Measurements from ENCODE around the gene ARNT2. TPM values are rescaled to one million over a fixed set of nuclear protein-coding genes. Genes with fewer than 3 reads are reported as not detected.

ARNT2 gene
- total RNA-seq, 1 experiment from 2014 or later = not detected

DNA sequence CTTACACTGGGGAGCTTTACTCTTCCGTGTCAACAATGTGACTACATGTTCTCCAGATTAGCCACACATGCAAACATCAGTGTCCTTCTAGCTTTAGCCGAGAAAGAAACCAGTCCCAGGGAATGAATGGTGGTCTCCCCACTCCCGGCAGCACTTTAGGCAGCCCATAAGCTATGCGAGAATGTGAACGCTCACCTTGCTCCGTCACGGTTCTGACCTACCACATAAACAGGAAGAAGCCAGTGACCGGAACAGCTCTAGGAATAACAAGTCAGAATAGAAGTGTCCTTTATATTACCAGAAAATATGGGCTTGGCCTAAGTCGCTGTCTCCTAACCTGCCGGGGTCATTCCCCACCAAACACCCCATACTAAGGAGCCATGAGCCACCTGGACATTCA is 192.9 kb downstream of the ARNT2 start:
- no peak overlapping the region for H3K4me3 ChIP-seq (ENCODE audit: low read length)
- no peak overlapping the region for H2AFZ ChIP-seq (ENCODE audit: low read length)
- no peaks in the 10 kb centered on the region for H3K4me1 ChIP-seq (ENCODE audit: low read length)
- H3K79me2 ChIP-seq (ENCODE audit: low read length) = no peaks in the 10 kb centered on the region
- no peaks in the 10 kb centered on the region for H3K9me3 ChIP-seq (ENCODE audit: low read length)
- no peak overlapping the region for H3K27ac ChIP-seq (ENCODE audit: low read length)
- no peaks in the 10 kb centered on the region for H3K9me2 ChIP-seq (replicated peaks; ENCODE audit: insufficient read depth, low read length)
- H3K36me3 ChIP-seq (ENCODE audit: insufficient read depth, low read length) = no peaks in the 10 kb centered on the region
- H3K27me3 ChIP-seq (ENCODE audit: low read length) = no peaks in the 10 kb centered on the region
- H4K20me1 ChIP-seq (ENCODE audit: insufficient read depth, low read depth, low read length) = no peaks in the 10 kb centered on the region
- H3K4me2 ChIP-seq (ENCODE audit: low read depth, low read length, poor library complexity, severe bottlenecking) = no peak overlapping the region
- H3K9ac ChIP-seq (ENCODE audit: low read length) = no peak overlapping the region
- no peak for DNase-seq

DNA sequence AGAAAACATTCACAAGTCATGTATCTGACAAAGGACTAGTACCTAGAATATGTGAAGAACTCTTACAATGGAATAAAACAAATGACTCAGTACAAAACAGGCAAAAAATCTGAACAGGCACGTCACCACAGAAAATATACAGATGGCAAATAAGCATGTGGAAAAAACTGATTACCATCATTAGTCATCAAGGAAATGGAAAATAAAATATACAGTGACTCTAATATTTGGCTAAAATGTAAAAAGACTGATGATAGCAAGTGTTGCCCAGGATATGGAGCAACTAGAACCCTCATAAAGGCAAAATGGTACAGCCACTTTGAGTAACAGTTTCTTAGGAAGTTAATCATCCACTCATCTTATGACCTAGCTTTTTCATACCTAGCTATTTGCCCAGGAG is 195.2 kb downstream of the ARNT2 start:
- Histone ChIP-seq H4K20me1 (ENCODE audit: insufficient read depth, low read depth, low read length) (no peaks in the 10 kb centered on the region), H3K9me2 (replicated peaks; ENCODE audit: insufficient read depth, low read length) (no peaks in the 10 kb centered on the region)

DNA sequence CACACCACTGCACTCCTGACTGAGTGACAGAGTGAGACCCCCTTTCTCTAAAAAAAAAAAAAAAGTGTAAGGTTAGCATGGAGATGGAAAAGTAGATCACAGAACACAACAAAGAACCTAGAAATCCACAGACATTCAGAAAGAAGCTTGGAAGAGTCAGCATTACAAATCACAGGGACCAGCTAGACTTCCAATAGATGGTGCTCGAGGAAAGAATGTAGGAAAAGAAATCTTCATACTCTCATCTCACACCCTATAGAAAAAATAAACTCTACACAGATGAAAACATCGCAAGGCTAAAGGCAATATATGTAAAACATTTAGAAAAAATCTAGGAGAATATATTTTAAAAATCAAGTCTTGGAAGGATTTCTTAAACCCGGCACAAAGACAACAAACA is 196.4 kb downstream of the ARNT2 start:
- no peak overlapping the region for H2AFZ ChIP-seq (ENCODE audit: low read length)
- no peaks in the 10 kb centered on the region for H4K20me1 ChIP-seq (ENCODE audit: insufficient read depth, low read depth, low read length)
- no peak overlapping the region for H3K9ac ChIP-seq (ENCODE audit: low read length)
- no peaks in the 10 kb centered on the region for H3K9me3 ChIP-seq (ENCODE audit: low read length)
- H3K79me2 ChIP-seq (ENCODE audit: low read length) = no peaks in the 10 kb centered on the region
- no peak overlapping the region for H3K27ac ChIP-seq (ENCODE audit: low read length)
- H3K9me2 ChIP-seq (replicated peaks; ENCODE audit: insufficient read depth, low read length) = no peaks in the 10 kb centered on the region
- DNase-seq = no peak
- no peaks in the 10 kb centered on the region for H3K36me3 ChIP-seq (ENCODE audit: insufficient read depth, low read length)
- H3K27me3 ChIP-seq (ENCODE audit: low read length) = no peaks in the 10 kb centered on the region
- H3K4me1 ChIP-seq (ENCODE audit: low read length) = no peaks in the 10 kb centered on the region
- no peak overlapping the region for H3K4me2 ChIP-seq (ENCODE audit: low read depth, low read length, poor library complexity, severe bottlenecking)
- no peak overlapping the region for H3K4me3 ChIP-seq (ENCODE audit: low read length)

More for the DNA sequence above, 195.2 kb downstream of the ARNT2 start:
- Histone ChIP-seq H3K4me2 (ENCODE audit: low read depth, low read length, poor library complexity, severe bottlenecking) (no peak overlapping the region), H3K27me3 (ENCODE audit: low read length) (no peaks in the 10 kb centered on the region), H3K9me3 (ENCODE audit: low read length) (no peaks in the 10 kb centered on the region), H3K36me3 (ENCODE audit: insufficient read depth, low read length) (no peaks in the 10 kb centered on the region), H3K27ac (ENCODE audit: low read length) (no peak overlapping the region), H3K79me2 (ENCODE audit: low read length) (no peaks in the 10 kb centered on the region), H3K9ac (ENCODE audit: low read length) (no peak overlapping the region), H2AFZ (ENCODE audit: low read length) (no peak overlapping the region), H3K4me1 (ENCODE audit: low read length) (no peaks in the 10 kb centered on the region), H3K4me3 (ENCODE audit: low read length) (no peak overlapping the region)
- no peak for DNase-seq

- H3K4me2 ChIP-seq (ENCODE audit: low read depth, low read length, poor library complexity, severe bottlenecking) = no peak overlapping the region
- DNase-seq = no peak
- H3K36me3 ChIP-seq (ENCODE audit: insufficient read depth, low read length) = no peaks in the 10 kb centered on the region
- no peaks in the 10 kb centered on the region for H4K20me1 ChIP-seq (ENCODE audit: insufficient read depth, low read depth, low read length)
- no peaks in the 10 kb centered on the region for H3K4me1 ChIP-seq (ENCODE audit: low read length)
- no peaks in the 10 kb centered on the region for H3K27me3 ChIP-seq (ENCODE audit: low read length)
- no peak overlapping the region for H3K4me3 ChIP-seq (ENCODE audit: low read length)
- no peak overlapping the region for H2AFZ ChIP-seq (ENCODE audit: low read length)
- no peak overlapping the region for H3K27ac ChIP-seq (ENCODE audit: low read length)
- no peaks in the 10 kb centered on the region for H3K79me2 ChIP-seq (ENCODE audit: low read length)
- H3K9me3 ChIP-seq (ENCODE audit: low read length) = no peaks in the 10 kb centered on the region
- no peak overlapping the region for H3K9ac ChIP-seq (ENCODE audit: low read length)
- H3K9me2 ChIP-seq (replicated peaks; ENCODE audit: insufficient read depth, low read length) = no peaks in the 10 kb centered on the region
Observed at GRCh38 chr15:80601256-80601655, 197.1 kb downstream of the ARNT2 start.

GRCh38 chr15:80604583-80605575 is 200.7 kb downstream of the ARNT2 start:
- Histone ChIP-seq H3K4me1 (ENCODE audit: low read length) (no peaks in the 10 kb centered on the region), H3K36me3 (ENCODE audit: insufficient read depth, low read length) (no peaks in the 10 kb centered on the region), H3K27me3 (ENCODE audit: low read length) (no peaks in the 10 kb centered on the region), H4K20me1 (ENCODE audit: insufficient read depth, low read depth, low read length) (no peaks in the 10 kb centered on the region), H3K9me3 (ENCODE audit: low read length) (no peaks in the 10 kb centered on the region), H3K9me2 (replicated peaks; ENCODE audit: insufficient read depth, low read length) (no peaks in the 10 kb centered on the region), H3K4me3 (ENCODE audit: low read length) (no peak overlapping the region), H3K4me2 (ENCODE audit: low read depth, low read length, poor library complexity, severe bottlenecking) (no peak overlapping the region), H2AFZ (ENCODE audit: low read length) (no peak overlapping the region), H3K27ac (ENCODE audit: low read length) (no peak overlapping the region), H3K9ac (ENCODE audit: low read length) (no peak overlapping the region), H3K79me2 (ENCODE audit: low read length) (no peaks in the 10 kb centered on the region)
- no peak for DNase-seq

DNA sequence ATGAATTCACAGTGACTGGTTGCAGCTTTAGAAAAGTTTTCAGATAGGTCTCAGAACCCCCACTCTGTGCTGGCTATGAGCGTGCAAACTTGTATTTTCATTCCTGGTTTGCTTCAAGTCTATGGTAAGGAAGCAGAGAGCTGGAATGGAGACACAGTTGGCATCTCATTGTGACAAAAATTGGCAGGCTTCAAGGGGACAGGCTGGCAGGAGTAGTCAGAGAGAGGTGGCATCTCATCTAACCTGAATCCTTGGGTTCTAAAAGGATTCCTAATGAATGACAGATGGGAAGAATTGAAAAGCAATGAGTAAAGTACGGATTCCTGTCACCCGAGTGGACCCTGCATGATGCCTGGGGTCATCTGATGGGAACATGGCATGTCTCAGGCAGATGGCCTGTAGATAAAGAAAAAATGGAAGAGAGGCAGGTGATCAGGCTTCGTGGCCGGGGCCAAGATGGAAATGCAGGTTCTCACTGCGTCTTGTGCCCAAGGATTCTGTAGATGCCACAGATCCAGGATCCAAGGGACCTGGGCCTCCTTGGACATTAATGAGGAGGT is 201.5 kb downstream of the ARNT2 start:
- H3K9me3 ChIP-seq (ENCODE audit: low read length) = no peaks in the 10 kb centered on the region
- H4K20me1 ChIP-seq (ENCODE audit: insufficient read depth, low read depth, low read length) = no peaks in the 10 kb centered on the region
- no peak overlapping the region for H3K4me3 ChIP-seq (ENCODE audit: low read length)
- no peak overlapping the region for H3K27ac ChIP-seq (ENCODE audit: low read length)
- no peak overlapping the region for H2AFZ ChIP-seq (ENCODE audit: low read length)
- H3K27me3 ChIP-seq (ENCODE audit: low read length) = no peaks in the 10 kb centered on the region
- H3K36me3 ChIP-seq (ENCODE audit: insufficient read depth, low read length) = no peaks in the 10 kb centered on the region
- no peaks in the 10 kb centered on the region for H3K9me2 ChIP-seq (replicated peaks; ENCODE audit: insufficient read depth, low read length)
- no peaks in the 10 kb centered on the region for H3K79me2 ChIP-seq (ENCODE audit: low read length)
- no peak overlapping the region for H3K4me2 ChIP-seq (ENCODE audit: low read depth, low read length, poor library complexity, severe bottlenecking)
- H3K9ac ChIP-seq (ENCODE audit: low read length) = no peak overlapping the region
- H3K4me1 ChIP-seq (ENCODE audit: low read length) = no peaks in the 10 kb centered on the region
- no peak for DNase-seq

- no peak overlapping the region for H3K4me3 ChIP-seq (ENCODE audit: low read length)
- H3K27me3 ChIP-seq (ENCODE audit: low read length) = no peaks in the 10 kb centered on the region
- no peak overlapping the region for H3K27ac ChIP-seq (ENCODE audit: low read length)
- H3K9me3 ChIP-seq (ENCODE audit: low read length) = no peaks in the 10 kb centered on the region
- H3K9ac ChIP-seq (ENCODE audit: low read length) = no peak overlapping the region
- H4K20me1 ChIP-seq (ENCODE audit: insufficient read depth, low read depth, low read length) = no peaks in the 10 kb centered on the region
- no peaks in the 10 kb centered on the region for H3K9me2 ChIP-seq (replicated peaks; ENCODE audit: insufficient read depth, low read length)
- no peak overlapping the region for H2AFZ ChIP-seq (ENCODE audit: low read length)
- H3K79me2 ChIP-seq (ENCODE audit: low read length) = no peaks in the 10 kb centered on the region
- H3K4me1 ChIP-seq (ENCODE audit: low read length) = no peaks in the 10 kb centered on the region
- no peaks in the 10 kb centered on the region for H3K36me3 ChIP-seq (ENCODE audit: insufficient read depth, low read length)
- no peak for DNase-seq
- no peak overlapping the region for H3K4me2 ChIP-seq (ENCODE audit: low read depth, low read length, poor library complexity, severe bottlenecking)
Observed at GRCh38 chr15:80606511-80607071, 202.4 kb downstream of the ARNT2 start.

GRCh38 chr15:80607287-80607980 is 203.3 kb downstream of the ARNT2 start:
- H3K4me2 ChIP-seq (ENCODE audit: low read depth, low read length, poor library complexity, severe bottlenecking) = no peak overlapping the region
- no peaks in the 10 kb centered on the region for H3K4me1 ChIP-seq (ENCODE audit: low read length)
- H3K36me3 ChIP-seq (ENCODE audit: insufficient read depth, low read length) = no peaks in the 10 kb centered on the region
- H3K79me2 ChIP-seq (ENCODE audit: low read length) = no peaks in the 10 kb centered on the region
- no peak overlapping the region for H3K27ac ChIP-seq (ENCODE audit: low read length)
- no peaks in the 10 kb centered on the region for H4K20me1 ChIP-seq (ENCODE audit: insufficient read depth, low read depth, low read length)
- DNase-seq = no peak
- no peak overlapping the region for H3K4me3 ChIP-seq (ENCODE audit: low read length)
- H3K9ac ChIP-seq (ENCODE audit: low read length) = no peak overlapping the region
- H3K27me3 ChIP-seq (ENCODE audit: low read length) = no peaks in the 10 kb centered on the region
- no peaks in the 10 kb centered on the region for H3K9me3 ChIP-seq (ENCODE audit: low read length)
- H3K9me2 ChIP-seq (replicated peaks; ENCODE audit: insufficient read depth, low read length) = no peaks in the 10 kb centered on the region
- no peak overlapping the region for H2AFZ ChIP-seq (ENCODE audit: low read length)

All from Karpas-422 (cell line).